GM04503 (cell line): ENCODE measurements around the gene CCNY.
A peak's percentile ranks its signal among the peaks of the same experiment; 100 is the strongest.
"Not testable (repeated sequence)": the region's sequence is repeated elsewhere in the genome, so short reads cannot be mapped to it uniquely, and the experiment has no call there.

Experiments used
- DNase-seq: peaks from one replicate; pipeline ENCODE4 v3.0.0-alpha.2; 2012; ENCODE audit warnings: low read depth

Gene CCNY

DNA sequence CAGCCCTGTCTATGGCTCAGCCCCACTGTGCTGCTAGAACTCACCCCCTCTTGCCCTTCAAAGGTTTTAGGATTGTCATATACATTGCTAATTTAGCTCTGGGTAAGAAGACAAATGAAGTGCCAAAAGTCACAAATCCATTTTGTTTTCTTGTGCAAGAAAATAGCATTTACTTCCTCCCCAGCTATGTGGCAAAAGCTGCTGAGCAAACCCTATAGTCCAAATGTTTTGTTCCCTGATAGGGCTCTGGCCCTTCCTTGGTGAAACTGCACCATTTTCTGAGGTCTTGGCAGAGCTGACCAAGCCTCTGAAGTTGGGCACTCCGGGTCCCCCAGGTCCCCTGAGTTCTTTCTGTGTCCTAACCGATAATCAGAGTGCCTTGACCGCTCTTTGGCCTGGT lies 184.7 kb downstream of the CCNY start:
- no peak for DNase-seq

DNA sequence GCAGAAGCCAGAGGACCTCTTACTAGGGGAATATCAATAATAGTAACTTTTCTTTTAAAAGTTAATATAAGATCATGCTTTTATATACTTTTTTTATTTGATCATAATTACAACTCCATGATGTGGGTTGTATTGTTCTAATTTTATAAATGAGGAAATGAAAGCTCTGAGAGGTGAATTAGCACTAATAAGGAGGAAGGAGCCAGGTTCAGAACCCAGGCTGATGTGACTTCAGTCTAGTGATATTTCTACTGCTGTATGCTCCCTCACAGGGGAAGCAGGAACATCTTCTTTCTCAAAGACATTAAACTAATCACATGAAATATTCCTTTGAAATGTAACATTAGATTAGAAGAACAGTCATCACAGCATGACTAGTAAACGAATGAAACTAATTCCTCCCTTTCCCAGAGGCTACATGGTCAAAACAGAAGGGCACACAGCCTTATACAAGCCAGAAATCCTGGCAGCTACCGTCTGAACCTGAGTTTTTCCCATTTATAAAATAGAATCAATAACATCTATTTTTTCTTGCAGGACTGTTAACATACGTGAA lies 187.4 kb downstream of the CCNY start:
- DNase-seq = no peak

GRCh38 chr10:35526746-35527145 lies 190.4 kb downstream of the CCNY start:
- no peak for DNase-seq

DNA sequence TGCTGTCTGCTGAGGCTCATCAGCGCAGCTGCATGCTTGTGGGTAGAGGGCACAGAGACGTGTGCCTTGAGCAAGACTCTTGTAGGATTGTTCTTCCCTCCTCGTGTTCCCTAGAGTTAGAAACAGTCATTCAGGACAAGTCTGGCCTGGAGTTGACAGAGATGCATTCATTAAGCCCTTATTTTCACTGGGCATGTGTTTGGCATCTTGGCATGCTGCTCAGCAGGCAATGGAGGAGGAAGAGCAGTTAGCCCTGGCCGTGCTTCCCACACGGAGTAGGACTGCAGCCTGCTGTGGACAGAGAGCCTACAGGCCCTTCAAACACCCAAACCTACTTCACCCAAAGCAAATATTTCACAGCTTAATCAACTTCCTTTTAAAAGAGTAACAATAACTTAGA lies 195.8 kb downstream of the CCNY start:
- DNase-seq = no peak

GRCh38 chr10:35533565-35533964 lies 197.3 kb downstream of the CCNY start:
- DNase-seq = no peak

DNA sequence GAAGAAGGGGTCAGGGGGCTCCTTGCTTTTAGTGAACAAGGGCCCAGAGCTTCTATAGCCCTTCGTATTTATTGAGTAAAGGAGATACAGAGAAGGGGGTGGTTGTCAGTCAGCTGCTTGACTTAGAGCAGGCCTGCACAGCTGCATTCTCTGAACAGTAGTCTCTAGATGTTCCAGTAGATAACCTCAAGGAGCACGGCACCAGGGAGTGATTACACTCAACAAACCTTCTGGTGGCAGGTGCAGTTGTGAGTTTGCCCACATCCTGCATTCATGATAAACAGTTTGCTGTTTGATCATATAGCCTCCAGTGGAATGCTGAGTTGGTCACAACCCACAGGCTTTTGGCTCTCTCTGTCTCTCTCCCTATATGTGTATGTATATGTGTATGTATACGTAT lies 198.8 kb downstream of the CCNY start:
- DNase-seq = no peak

DNA sequence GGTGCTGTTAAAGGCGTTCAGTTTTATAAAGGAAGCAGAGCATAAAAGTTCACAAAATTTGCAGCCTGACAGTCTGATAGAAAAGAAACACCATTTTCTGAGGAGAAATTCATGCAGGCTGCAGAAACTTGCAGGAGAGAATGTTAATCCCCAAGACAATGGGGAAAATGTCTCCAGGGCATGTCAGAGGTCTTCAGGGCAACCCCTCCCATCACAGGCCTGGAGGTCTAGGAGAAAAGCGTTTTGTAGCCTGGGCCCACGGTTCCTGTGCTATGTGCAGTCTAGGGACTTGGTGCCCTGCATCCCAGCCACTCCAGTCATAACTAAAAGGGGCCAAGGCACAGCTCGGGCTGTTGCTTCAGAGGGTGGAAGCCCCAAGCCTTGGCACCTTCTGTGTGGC lies 200.5 kb downstream of the CCNY start:
- DNase-seq = no peak

- DNase-seq = not testable (repeated sequence)
Measured at GRCh38 chr10:35537925-35538324, 201.6 kb downstream of the CCNY start.

- DNase-seq = no peak
Measured at GRCh38 chr10:35540296-35541164, 204.2 kb downstream of the CCNY start.

DNA sequence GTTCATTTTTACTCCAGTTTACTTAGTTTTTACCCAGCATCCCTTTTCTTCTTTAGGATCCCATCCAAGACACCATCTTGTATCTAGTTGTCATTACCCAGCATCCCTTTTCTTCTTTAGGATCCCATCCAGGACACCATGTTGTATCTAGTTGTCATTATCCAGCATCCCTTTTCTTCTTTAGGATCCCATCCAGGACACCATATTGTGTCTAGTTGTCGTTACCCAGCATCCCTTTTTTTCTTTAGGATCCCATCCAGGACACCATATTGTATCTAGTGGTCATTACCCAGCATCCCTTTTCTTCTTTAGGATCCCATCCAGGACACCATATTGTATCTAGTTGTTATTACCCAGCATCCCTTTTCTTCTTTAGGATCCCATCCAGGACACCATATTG lies 205.4 kb downstream of the CCNY start:
- no peak for DNase-seq

GRCh38 chr10:35542303-35542702 lies 206.0 kb downstream of the CCNY start:
- DNase-seq = no peak

DNA sequence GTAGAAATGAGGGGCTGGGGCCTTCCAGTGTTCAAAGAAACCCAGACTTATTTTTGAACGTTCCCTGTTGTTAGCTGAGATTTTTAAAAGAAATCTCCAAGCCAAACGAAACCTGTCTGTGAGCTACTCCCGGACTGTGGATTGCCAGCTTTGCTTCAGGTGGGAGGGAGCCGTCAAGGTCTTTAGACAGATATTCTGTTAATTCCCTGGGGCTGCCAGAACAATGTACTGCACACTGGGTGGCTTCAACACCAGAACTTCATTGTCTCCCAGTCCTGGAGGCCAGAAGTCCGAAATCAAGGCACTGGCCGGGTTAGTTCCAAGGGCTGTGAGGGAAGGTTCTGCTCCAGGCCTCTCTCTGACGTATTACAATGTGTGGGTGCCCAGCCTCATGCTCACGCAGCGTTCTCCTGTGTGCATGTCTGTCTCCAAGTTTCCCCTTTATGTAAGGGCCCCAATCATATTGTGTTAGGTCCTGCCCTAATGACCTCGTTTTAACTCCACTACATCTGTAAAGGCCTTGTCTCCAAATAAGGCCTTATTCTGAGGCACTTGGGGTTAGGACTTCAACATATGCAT lies 208.9 kb downstream of the CCNY start:
- DNase-seq = no peak

GRCh38 chr10:35545878-35546590 lies 209.7 kb downstream of the CCNY start:
- DNase-seq = no peak

- DNase-seq = peak; percentile 30
Measured at GRCh38 chr10:35546824-35547225, 210.5 kb downstream of the CCNY start.

GRCh38 chr10:35552650-35553342 lies 216.5 kb downstream of the CCNY start:
- DNase-seq = no peak

- no peak for DNase-seq
Measured at GRCh38 chr10:35554036-35554435, 217.7 kb downstream of the CCNY start.

DNA sequence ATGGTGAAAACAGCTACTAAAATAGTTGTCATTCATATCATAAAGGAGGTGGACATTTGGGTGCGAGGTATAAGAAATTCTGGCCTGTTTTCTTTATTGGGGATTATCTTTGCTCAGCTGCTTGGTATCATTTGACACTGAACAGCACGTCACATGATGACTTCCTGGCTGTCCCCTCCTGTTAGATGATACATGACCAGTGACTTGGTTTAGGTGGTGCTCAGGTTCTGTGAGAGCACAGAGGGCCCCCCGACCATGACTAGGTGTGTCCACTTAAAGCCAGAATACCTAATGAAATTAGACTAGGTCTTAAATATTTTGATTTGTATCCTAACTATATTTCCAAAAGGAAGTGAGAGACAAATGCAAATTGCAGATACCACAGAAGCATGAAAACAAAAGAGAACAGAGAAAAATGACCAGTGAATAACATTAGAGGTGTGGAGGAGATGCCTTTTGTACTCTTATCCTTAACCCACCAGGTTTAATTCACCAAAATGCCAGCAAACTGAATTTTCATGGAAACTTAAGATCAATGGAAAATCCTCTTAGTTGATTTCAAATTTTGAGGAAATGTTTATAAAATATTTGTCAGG lies 218.2 kb downstream of the CCNY start:
- DNase-seq = no peak

- no peak for DNase-seq
Measured at GRCh38 chr10:35555962-35556930, 219.9 kb downstream of the CCNY start.

GRCh38 chr10:35558276-35558675 lies 222.0 kb downstream of the CCNY start:
- DNase-seq = no peak

- no peak for DNase-seq
Measured at GRCh38 chr10:35559416-35559815, 223.1 kb downstream of the CCNY start.

DNA sequence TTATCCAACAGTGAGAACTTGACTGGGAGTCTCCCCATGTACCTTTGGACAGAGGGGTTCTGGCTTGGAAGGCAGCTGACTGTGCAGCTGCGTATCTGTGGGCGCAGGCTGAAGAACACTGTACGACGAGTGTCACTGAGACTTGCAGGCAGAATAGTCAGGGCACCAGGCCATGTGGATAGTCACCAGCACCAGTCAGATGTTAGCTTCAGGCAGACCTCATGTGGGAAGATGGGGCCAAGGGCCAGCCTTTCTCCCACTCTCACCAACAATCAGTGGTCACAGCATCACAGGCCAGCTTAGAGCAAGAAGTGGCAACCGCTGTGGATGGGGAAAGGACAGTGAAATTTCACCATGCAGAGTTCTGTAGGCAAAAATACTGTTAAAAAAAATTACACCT lies 225.4 kb downstream of the CCNY start:
- DNase-seq = no peak
